PC-3 (cell line): ENCODE results near the gene USP54.

Experiments used
- EZH2 ChIP-seq: fragments of 300-600 bp; sonication (generic); IDR thresholded peaks from one replicate; pipeline ENCODE4 v1.6.1; 2017; ENCODE audit warnings: antibody characterized with exemption, mild to moderate bottlenecking, low read length; ENCODE audit not compliant: unreplicated experiment
- TF ChIP-seq, protein P1 (sequence below): fragments of 300-600 bp; sonication (generic); conservative IDR thresholded peaks from 2 replicates; pipeline ENCODE4 v1.5.1; 2017; ENCODE audit warnings: antibody characterized with exemption, low read depth, mild to moderate bottlenecking, low read length

DNA sequence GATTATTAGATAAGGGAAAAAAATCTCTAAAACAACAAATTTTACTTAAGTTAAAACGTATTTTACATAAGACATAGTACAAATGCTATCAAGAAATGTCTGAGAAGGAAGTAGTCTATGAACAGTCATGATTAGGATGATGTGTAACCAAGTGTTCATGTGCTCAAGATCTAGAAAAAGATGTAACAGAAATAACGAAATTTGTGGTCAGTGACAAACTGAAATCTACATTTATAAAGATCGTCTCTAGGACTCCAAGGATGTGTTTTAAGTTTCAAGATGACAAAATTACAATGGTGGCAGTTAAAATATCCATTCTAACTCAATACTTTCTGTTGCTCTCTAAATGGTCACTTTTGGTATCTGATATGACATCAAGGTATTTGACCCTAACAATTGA lies 112.5 kb downstream of the USP54 start:
- TF ChIP-seq, protein P1, sequence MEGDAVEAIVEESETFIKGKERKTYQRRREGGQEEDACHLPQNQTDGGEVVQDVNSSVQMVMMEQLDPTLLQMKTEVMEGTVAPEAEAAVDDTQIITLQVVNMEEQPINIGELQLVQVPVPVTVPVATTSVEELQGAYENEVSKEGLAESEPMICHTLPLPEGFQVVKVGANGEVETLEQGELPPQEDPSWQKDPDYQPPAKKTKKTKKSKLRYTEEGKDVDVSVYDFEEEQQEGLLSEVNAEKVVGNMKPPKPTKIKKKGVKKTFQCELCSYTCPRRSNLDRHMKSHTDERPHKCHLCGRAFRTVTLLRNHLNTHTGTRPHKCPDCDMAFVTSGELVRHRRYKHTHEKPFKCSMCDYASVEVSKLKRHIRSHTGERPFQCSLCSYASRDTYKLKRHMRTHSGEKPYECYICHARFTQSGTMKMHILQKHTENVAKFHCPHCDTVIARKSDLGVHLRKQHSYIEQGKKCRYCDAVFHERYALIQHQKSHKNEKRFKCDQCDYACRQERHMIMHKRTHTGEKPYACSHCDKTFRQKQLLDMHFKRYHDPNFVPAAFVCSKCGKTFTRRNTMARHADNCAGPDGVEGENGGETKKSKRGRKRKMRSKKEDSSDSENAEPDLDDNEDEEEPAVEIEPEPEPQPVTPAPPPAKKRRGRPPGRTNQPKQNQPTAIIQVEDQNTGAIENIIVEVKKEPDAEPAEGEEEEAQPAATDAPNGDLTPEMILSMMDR: no peak
- no peak for TF ChIP-seq EZH2
